ENCODE results near the gene CPTP.

GRCh38 chr1:1322418-1322817 is 2.2 kb upstream of the CPTP start:
- no peak for TF ChIP-seq CTCF (IDR thresholded peaks at IDR 0.05; ENCODE audit: poor library complexity, severe bottlenecking)
- no peak for TF ChIP-seq POLR2AphosphoS5 (IDR thresholded peaks at IDR 0.05)
- no peak for TF ChIP-seq EZH2 (IDR thresholded peaks at IDR 0.05; ENCODE audit: borderline replicate concordance, insufficient read depth, low read length, poor library complexity, severe bottlenecking)
- TF ChIP-seq REST (IDR thresholded peaks at IDR 0.05; ENCODE audit: borderline replicate concordance) = no peak
- TF ChIP-seq TAF1 (IDR thresholded peaks at IDR 0.05; ENCODE audit: low read depth) = no peak
- no peak for TF ChIP-seq RAD21 (conservative IDR thresholded peaks at IDR 0.05)
- no peak for TF ChIP-seq EP300 (conservative IDR thresholded peaks at IDR 0.05; ENCODE audit: poor library complexity, severe bottlenecking)
- TF ChIP-seq SMC3 (conservative IDR thresholded peaks at IDR 0.05; ENCODE audit: poor library complexity) = no peak

Data from neural cell (in vitro differentiated cells).